Common myeloid progenitor, CD34-positive (primary cell): ENCODE results near the gene ANAPC4. TPM values are rescaled to one million over a fixed set of nuclear protein-coding genes. Genes with fewer than 3 reads are reported as not detected.
"Not testable (repeated sequence)": the region's sequence is repeated elsewhere in the genome, so short reads cannot be mapped to it uniquely, and the experiment has no call there.

Source experiments
- CTCF ChIA-PET: fragments of 350-600 bp; sonication (Branson Sonifier 250); formaldehyde crosslinking; loops from one replicate; lab custom pipeline; 2021; ENCODE audit warnings: antibody characterized with exemption; lab: Charles Lee
- POLR2A ChIA-PET: fragments of 350-600 bp; sonication (Branson Sonifier 250); formaldehyde crosslinking; loops from one replicate; lab custom pipeline; 2021; ENCODE audit warnings: antibody characterized with exemption; lab: Charles Lee
- DNase-seq, 3 donors: peaks; one replicate each; pipeline versions ENCODE4 v3.0.0 to v3.0.0-alpha.2; 2013
- H3K27ac ChIP-seq, 2 experiments: 1 replicate in 1 of 2; 2 replicates in 1 of 2; pipeline ENCODE4 v1.7.0; 2013; ENCODE audit warnings: inconsistent platforms in 2 of 2, low read length in 2 of 2, mild to moderate bottlenecking in 2 of 2, low read depth in 1 of 2, moderate library complexity in 1 of 2; ENCODE audit not compliant: severe bottlenecking in 2 of 2, insufficient read depth in 1 of 2, poor library complexity in 1 of 2
- H3K27me3 ChIP-seq, 5 experiments: replicated peaks in 2 of 5; 1 replicate in 3 of 5; 2 replicates in 2 of 5; pipeline versions ENCODE4 v1.6.1 to v1.7.0; 2013; ENCODE audit warnings: low read length in 4 of 5, mild to moderate bottlenecking in 2 of 5, moderate library complexity in 2 of 5, inconsistent platforms in 1 of 5; ENCODE audit not compliant: insufficient read depth in 5 of 5, control insufficient read depth in 4 of 5
- H3K36me3 ChIP-seq, 4 experiments: 1 replicate in 2 of 4; 2 replicates in 2 of 4; pipeline versions ENCODE4 v1.6.1 to v1.7.0; 2013; ENCODE audit warnings: low read length in 3 of 4, control low read depth in 1 of 4, mild to moderate bottlenecking in 1 of 4; ENCODE audit not compliant: control insufficient read depth in 4 of 4, insufficient read depth in 4 of 4
- H3K4me1 ChIP-seq, 4 experiments: 1 replicate in 3 of 4; 2 replicates in 1 of 4; pipeline versions ENCODE4 v1.6.1 to v1.7.1; 2013; ENCODE audit warnings: low read length in 3 of 4, mild to moderate bottlenecking in 3 of 4, control low read depth in 1 of 4, inconsistent platforms in 1 of 4, moderate library complexity in 1 of 4; ENCODE audit not compliant: control insufficient read depth in 4 of 4, insufficient read depth in 4 of 4; ENCODE audit errors: control extremely low read depth in 1 of 4
- H3K4me3 ChIP-seq, 7 experiments: 1 replicate in 4 of 7; 2 replicates in 3 of 7; pipeline versions ENCODE4 v1.5.1 to v1.7.0; 2013; ENCODE audit warnings: mild to moderate bottlenecking in 7 of 7, low read length in 6 of 7, moderate library complexity in 6 of 7, inconsistent platforms in 2 of 7, low read depth in 2 of 7, control low read depth in 1 of 7; ENCODE audit not compliant: insufficient read depth in 4 of 7, control insufficient read depth in 1 of 7; ENCODE audit errors: extremely low read depth in 1 of 7
- H3K9me3 ChIP-seq, 5 experiments: 1 replicate in 4 of 5; 2 replicates in 1 of 5; pipeline versions ENCODE4 v1.6.1 to v1.7.1; 2013; ENCODE audit warnings: low read length in 4 of 5, mild to moderate bottlenecking in 2 of 5, inconsistent platforms in 1 of 5, low read depth in 1 of 5, moderate library complexity in 1 of 5; ENCODE audit not compliant: control insufficient read depth in 4 of 5, insufficient read depth in 2 of 5; ENCODE audit errors: control extremely low read depth in 1 of 5
- WGBS: methylation state at CpG from one replicate; pipeline ENCODE4 v1.1.5; 2013; ENCODE audit not compliant: insufficient coverage; 5-methylcytosine and 5-hydroxymethylcytosine counted together
- polyA plus RNA-seq: library from polyadenylated mRNA; unstranded; fragments of 120-200 nt; gene quantifications from one replicate; pipeline ENCODE4 v1.2.1, GENCODE V29; 2013

Gene ANAPC4, protein sequence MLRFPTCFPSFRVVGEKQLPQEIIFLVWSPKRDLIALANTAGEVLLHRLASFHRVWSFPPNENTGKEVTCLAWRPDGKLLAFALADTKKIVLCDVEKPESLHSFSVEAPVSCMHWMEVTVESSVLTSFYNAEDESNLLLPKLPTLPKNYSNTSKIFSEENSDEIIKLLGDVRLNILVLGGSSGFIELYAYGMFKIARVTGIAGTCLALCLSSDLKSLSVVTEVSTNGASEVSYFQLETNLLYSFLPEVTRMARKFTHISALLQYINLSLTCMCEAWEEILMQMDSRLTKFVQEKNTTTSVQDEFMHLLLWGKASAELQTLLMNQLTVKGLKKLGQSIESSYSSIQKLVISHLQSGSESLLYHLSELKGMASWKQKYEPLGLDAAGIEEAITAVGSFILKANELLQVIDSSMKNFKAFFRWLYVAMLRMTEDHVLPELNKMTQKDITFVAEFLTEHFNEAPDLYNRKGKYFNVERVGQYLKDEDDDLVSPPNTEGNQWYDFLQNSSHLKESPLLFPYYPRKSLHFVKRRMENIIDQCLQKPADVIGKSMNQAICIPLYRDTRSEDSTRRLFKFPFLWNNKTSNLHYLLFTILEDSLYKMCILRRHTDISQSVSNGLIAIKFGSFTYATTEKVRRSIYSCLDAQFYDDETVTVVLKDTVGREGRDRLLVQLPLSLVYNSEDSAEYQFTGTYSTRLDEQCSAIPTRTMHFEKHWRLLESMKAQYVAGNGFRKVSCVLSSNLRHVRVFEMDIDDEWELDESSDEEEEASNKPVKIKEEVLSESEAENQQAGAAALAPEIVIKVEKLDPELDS
- polyA plus RNA-seq, result 47.0 TPM

DNA sequence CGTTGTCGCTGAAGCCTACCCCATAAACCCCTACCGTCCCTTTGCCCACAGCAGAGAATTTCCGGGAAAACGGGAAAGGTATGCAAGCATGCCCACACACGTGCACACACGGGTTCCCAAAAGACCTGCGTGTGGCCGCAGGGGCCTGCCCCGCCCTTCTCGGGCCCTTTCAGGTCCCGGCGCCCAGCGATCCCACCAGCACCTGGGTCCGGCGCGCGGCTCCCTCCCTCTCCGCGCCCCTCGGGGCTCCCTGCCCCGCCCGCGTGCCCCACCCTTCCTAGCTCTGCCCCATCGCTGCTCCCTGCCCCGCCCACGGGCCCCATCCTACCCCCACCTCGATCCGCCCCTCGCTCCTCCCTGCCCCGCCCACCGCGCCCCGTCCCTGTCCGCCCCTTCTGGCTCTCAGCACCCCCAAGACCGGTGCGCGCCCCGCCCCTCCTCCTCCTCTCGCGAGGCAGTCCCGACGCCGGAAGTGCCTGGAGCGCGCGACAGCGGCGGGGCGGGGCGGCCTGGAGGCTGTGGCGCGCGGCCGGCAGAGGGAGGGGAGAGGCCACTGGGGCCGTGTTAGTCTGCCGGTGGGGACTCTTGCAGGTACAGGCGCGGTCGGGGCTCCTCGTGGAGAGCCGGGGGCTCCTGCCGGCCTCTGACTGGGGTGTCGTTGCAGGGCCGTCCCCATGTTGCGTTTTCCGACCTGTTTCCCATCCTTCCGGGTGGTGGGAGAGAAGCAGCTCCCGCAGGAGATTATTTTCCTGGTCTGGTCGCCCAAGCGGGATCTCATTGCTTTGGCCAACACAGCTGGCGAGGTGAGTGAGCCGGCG lies at the start of gene ANAPC4:
TSS of gene ANAPC4 (plus strand) at position 510 of the 818 bp plus-strand sequence. CDS start at position 675, 165 bp downstream.
- Histone ChIP-seq H3K4me1 (peaks cover 6 to 27% (median 20%) of the 10 kb centered on the region in 4 experiments), H3K36me3 (peaks cover 0 to 18% (median 9%) of the 10 kb centered on the region in 4 experiments), H3K4me3 (peak within 1 kb of the TSS; percentile 90 to 99 (median 96)), H3K27ac (peak within 1 kb of the TSS; percentile 9 to 80), H3K27me3 (no peaks in the 10 kb centered on the region), H3K9me3 (no peaks in the 10 kb centered on the region)
- DNase-seq, result peak; percentile 92 to 96 (median 95)
- 0% methylated on average over 55 of the region's 74 CpGs for WGBS
- ChIA-PET POLR2A (no interaction called here), CTCF (interaction anchor here (0.8 to 2.7 kb wide), 4 partner anchors 9 to 222 kb away, joined by 3 to 12 read pairs (median 4); no protein-coding TSS in a partner anchor)

DNA sequence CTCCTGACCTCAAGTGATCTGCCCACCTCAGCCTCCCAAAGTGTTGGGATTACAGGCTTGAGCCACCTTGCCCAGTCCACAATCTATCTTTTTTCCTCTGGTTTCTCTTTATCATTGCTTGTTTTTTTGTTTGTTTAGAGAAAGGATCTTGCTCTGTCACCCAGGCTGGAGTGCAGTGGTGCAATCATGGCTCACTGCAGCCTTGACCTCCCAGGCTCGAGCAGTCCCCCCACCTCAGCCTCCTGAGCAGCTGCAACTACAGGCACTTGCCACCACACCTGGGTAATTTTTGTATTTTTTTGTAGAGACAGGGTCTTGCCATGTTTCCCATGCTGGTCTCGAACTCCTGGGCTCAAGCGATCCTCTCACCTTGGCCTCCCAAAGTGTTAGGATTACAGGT lies 48.6 kb upstream of the ANAPC4 start:
- H3K4me1 ChIP-seq, H3K27ac ChIP-seq, POLR2A ChIA-PET, H3K27me3 ChIP-seq, H3K9me3 ChIP-seq, H3K36me3 ChIP-seq, H3K4me3 ChIP-seq, DNase-seq: not testable (repeated sequence)
- 100% methylated on average over 3 of the region's 3 CpGs for WGBS
- CTCF ChIA-PET, result interaction anchor here (0.8 kb wide), 1 partner anchor 16 kb away, joined by 3 read pairs; no protein-coding TSS in a partner anchor

DNA sequence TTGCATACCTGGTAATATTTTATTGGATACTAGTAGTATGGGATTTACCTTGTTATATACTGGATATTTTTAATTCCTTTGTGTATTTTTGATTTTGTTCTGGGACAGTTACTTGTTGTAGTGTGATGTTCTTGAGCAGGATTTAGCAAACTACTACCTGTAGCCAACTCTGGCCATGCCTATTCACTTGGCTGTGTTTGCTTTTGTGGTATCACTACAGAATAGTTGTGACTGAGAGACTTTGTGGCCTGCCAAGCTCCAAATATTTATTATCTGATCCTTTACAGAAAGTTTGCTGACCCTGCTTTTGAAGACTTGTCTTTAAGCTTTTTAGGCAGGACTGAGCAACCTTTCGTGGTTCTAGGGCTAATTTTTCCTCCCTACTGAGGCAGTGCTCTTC lies 46.7 kb upstream of the ANAPC4 start:
- no peaks in the 10 kb centered on the region for H3K9me3 ChIP-seq
- no peak overlapping the region for H3K27ac ChIP-seq
- H3K4me1 ChIP-seq, result peaks cover 0 to 9% (median 3%) of the 10 kb centered on the region in 4 experiments
- H3K27me3 ChIP-seq, result no peaks in the 10 kb centered on the region
- H3K36me3 ChIP-seq, result peaks cover 0 to 8% (median 5%) of the 10 kb centered on the region in 4 experiments
- no peak for DNase-seq
- ChIA-PET CTCF (interaction anchor here (0.8 to 1.7 kb wide), 3 partner anchors 11 to 152 kb away, joined by 3 to 4 read pairs (median 4); no protein-coding TSS in a partner anchor), POLR2A (no interaction called here)
- H3K4me3 ChIP-seq, result peak overlapping the region in 1 of 7 experiments; percentile 75
- WGBS, result 100% methylated on average over 1 of the region's 1 CpG

DNA sequence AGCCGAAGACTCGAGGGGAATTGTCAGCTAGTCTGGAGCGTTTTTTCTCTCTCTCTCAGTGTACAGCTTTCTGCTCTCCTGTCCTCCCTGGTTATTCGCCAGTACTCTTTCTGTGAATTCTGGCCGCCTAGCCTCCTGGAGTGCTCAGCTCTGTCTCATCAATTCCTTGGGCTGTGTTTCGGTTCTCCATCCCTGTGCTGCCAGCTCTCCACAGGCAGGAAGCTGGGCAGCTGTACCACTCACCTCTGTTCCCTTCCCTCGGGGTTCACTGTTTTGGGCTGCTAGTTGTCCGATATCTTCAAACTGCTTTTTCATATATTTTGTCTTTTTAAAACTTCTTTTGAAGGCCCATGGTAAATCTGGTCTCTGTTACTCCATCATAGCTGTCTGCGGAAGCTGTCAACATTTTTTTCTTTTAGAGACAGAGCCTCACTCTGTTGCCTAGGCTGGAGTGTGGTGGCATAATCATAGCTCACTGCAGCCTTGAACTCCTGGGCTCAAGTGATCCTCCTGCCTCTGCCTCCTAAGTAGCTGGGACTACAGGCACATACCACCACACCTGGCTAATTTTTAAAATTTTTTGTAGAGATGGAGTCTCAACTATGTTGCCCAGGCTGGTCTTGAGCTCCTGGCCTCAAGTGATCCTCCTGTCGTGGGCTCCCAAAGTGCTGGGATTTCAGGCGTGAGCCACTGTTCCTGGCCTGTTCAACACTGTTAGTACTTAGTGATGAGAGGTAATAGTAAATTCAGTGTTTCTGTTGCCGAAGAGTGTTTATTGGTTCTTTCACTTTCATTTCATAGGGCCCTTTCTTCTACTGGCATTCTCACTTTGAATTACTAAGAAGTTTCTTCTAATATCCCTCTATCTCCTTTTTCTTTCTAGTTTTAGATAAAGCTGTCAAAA lies 45.9 kb upstream of the ANAPC4 start:
- H3K4me3 ChIP-seq, result peak overlapping the region in 4 of 7 experiments; percentile 43 to 75 (median 58)
- peaks cover 0 to 8% (median 5%) of the 10 kb centered on the region in 4 experiments for H3K36me3 ChIP-seq
- peak overlapping the region; percentile 72 to 82 for H3K27ac ChIP-seq
- POLR2A ChIA-PET, result no interaction called here
- peaks cover 0 to 9% (median 3%) of the 10 kb centered on the region in 4 experiments for H3K4me1 ChIP-seq
- 67% methylated on average over 7 of the region's 12 CpGs for WGBS
- CTCF ChIA-PET, result interaction anchor here (0.8 to 1.7 kb wide), 6 partner anchors 11 to 57 kb away, joined by 3 to 5 read pairs (median 4); partner anchors contain the start of gene ZCCHC4
- DNase-seq, result peak in 2 of 3 donors; percentile 27 to 38
- no peaks in the 10 kb centered on the region for H3K27me3 ChIP-seq
- no peaks in the 10 kb centered on the region for H3K9me3 ChIP-seq

DNA sequence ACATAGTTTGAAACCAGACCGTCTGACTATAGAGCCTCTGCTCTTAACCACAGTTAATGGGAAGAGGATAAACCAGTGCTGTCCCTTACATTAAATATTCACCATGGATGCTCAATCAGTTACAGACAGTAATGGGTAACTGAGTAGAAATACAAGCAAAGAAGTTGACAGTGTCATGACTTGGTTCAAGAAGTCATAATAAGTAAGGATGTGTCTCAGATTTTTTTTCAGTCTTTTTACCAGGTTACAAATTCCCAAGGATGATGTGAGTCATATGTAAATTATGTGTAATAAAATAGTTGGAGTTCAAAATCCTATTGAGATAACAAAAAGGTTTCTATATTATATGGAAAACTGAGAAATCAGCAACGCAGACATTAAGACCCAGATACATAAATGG lies 33.4 kb upstream of the ANAPC4 start:
- POLR2A ChIA-PET, result no interaction called here
- CTCF ChIA-PET, result no interaction called here
- H3K36me3 ChIP-seq, result peaks cover 2 to 9% (median 3%) of the 10 kb centered on the region in 4 experiments
- H3K27ac ChIP-seq, result no peak overlapping the region
- DNase-seq, result no peak
- no peak overlapping the region for H3K4me3 ChIP-seq
- 100% methylated on average over 1 of the region's 2 CpGs for WGBS
- H3K9me3 ChIP-seq, result no peaks in the 10 kb centered on the region
- H3K4me1 ChIP-seq, result peaks cover 0 to 7% (median 0%) of the 10 kb centered on the region in 4 experiments
- no peaks in the 10 kb centered on the region for H3K27me3 ChIP-seq
